GM18526 (cell line): Measurements from ENCODE around the gene SLC9A5.

Source experiments
- POLR2A ChIP-seq: IDR thresholded peaks from 3 replicates; pipeline ENCODE4 v1.6.1; 2011; ENCODE audit not compliant: insufficient read length; ENCODE audit errors: extremely low read depth

Gene SLC9A5

GRCh38 chr16:67311607-67312488 is 63.1 kb downstream of the SLC9A5 start:
- TF ChIP-seq POLR2A: no peak

GRCh38 chr16:67312719-67313118 is 63.9 kb downstream of the SLC9A5 start:
- no peak for TF ChIP-seq POLR2A

GRCh38 chr16:67317853-67318252 is 69.1 kb downstream of the SLC9A5 start:
- TF ChIP-seq POLR2A: no peak
